Ectodermal cell (in vitro differentiated cells): ENCODE data around the gene PRAMEF18.
"Not testable (repeated sequence)": the region's sequence is repeated elsewhere in the genome, so short reads cannot be mapped to it uniquely, and the experiment has no call there.

Source experiments
- H3K27ac ChIP-seq: 2 replicates; pipeline ENCODE4 v1.7.0; 2013; ENCODE audit warnings: mild to moderate bottlenecking, low read depth, low read length; ENCODE audit not compliant: insufficient read depth, poor library complexity, severe bottlenecking
- H3K27me3 ChIP-seq: 2 replicates; pipeline ENCODE4 v1.7.0; 2013; ENCODE audit warnings: mild to moderate bottlenecking, low read length; ENCODE audit not compliant: insufficient read depth, control insufficient read depth, poor library complexity, severe bottlenecking
- H3K36me3 ChIP-seq: one replicate; pipeline ENCODE4 v1.7.0; 2013; ENCODE audit warnings: low read length; ENCODE audit not compliant: control insufficient read depth, insufficient read depth
- H3K4me1 ChIP-seq: one replicate; pipeline ENCODE4 v1.7.0; 2013; ENCODE audit warnings: low read length; ENCODE audit not compliant: control insufficient read depth, insufficient read depth
- H3K4me3 ChIP-seq: 2 replicates; pipeline ENCODE4 v1.7.0; 2013; ENCODE audit warnings: low read depth, low read length, control low read depth; ENCODE audit not compliant: insufficient read depth
- H3K9me3 ChIP-seq: 2 replicates; pipeline ENCODE4 v1.7.0; 2013; ENCODE audit warnings: mild to moderate bottlenecking, low read length, moderate library complexity; ENCODE audit not compliant: control insufficient read depth
- WGBS, 2 experiments: methylation state at CpG; one replicate each; pipeline ENCODE4 v1.1.7; 2013; ENCODE audit warnings: missing lambda C conversion rate in 2 of 2; 5-methylcytosine and 5-hydroxymethylcytosine counted together

Gene PRAMEF18

GRCh38 chr1:13232056-13232455 is 6.1 kb upstream of the PRAMEF18 start:
- H3K4me1 ChIP-seq, H3K4me3 ChIP-seq, H3K27ac ChIP-seq, H3K27me3 ChIP-seq, H3K36me3 ChIP-seq: not testable (repeated sequence)
- H3K9me3 ChIP-seq, result peaks cover 12% of the 10 kb centered on the region
- WGBS, 2 experiments, result 55 to 63% methylated on average over 2 of the region's 2 CpGs

DNA sequence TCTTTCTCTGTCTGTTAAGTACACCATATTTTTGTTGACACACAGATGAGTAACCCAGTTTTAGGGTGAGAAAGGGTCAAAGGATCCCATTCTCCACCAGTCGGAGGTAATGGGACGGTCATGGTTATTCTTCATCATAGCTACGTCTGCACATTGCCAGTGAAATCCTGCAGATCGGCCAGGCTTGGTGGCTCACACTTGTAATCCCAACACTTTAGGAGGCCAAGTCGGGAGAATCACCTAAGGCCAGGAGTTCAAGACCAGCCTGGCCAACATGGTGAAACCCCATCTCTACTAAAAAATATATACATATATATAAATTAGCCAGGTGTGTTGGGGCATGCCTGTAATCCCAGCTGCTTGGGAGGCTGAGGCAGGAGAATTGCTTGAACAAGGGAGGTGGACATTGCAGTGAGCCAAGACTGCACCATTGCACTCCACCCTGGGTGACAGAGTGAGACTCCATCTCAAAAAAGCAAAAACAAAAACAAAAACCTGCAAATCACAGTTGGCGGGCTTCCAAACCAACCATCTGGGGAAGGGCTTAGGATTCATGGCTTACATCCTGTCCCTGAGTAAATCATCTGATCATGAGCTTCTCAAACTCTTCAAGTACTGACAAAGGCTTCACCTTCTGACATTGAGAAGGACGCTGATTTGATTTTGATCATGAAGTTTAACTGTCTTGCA is 5.3 kb upstream of the PRAMEF18 start:
- H3K27ac ChIP-seq, H3K36me3 ChIP-seq, H3K27me3 ChIP-seq, H3K4me3 ChIP-seq, H3K9me3 ChIP-seq, H3K4me1 ChIP-seq: not testable (repeated sequence)
- WGBS, 2 experiments, result 74 to 77% methylated on average over 7 of the region's 7 CpGs

DNA sequence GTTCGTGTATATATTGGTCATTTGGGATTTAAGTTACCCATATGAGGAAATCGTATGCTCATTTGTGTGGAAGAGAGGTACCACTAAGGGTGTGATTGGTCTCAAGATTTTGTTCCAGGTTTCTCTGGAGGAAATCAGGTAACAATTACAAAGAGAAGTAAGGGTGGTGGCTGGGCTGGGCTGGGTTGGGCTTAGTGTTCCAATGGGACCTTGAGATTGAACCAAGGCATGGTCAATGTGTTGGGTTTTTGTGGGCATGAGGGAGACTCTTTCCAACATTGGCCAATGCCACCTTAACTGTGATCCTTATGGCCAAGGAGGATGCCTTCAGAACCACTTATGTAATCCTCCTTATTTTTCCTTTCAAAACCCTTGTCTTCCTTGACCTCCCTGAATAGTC is 4.6 kb upstream of the PRAMEF18 start:
- H3K4me3 ChIP-seq, H3K36me3 ChIP-seq, H3K27me3 ChIP-seq, H3K27ac ChIP-seq, H3K4me1 ChIP-seq: not testable (repeated sequence)
- H3K9me3 ChIP-seq, result peaks cover 12% of the 10 kb centered on the region
- 67 to 76% methylated on average over 2 of the region's 2 CpGs for WGBS, 2 experiments

DNA sequence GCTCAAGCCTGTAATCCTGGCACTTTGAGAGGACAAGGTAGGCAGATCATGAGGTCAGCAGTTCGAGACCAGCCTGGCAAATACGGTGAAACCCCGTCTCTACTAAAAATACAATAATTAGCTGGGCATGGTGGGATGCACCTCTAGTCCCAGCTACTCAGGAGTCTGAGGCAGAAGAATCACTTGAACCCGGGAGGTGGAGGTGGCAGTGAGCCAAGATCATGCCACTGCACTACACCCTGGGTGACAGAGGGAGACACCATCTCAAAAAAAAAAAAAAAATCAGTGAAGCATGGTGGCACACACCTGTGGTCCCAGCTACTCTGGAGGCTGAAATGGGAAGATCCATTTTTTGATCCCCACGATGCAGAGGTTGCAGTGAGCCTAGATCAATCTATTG is 4.1 kb upstream of the PRAMEF18 start:
- not testable (repeated sequence) for H3K36me3 ChIP-seq
- peaks cover 13% of the 10 kb centered on the region for H3K9me3 ChIP-seq
- WGBS, 2 experiments, result 78 to 81% methylated on average over 5 of the region's 5 CpGs

DNA sequence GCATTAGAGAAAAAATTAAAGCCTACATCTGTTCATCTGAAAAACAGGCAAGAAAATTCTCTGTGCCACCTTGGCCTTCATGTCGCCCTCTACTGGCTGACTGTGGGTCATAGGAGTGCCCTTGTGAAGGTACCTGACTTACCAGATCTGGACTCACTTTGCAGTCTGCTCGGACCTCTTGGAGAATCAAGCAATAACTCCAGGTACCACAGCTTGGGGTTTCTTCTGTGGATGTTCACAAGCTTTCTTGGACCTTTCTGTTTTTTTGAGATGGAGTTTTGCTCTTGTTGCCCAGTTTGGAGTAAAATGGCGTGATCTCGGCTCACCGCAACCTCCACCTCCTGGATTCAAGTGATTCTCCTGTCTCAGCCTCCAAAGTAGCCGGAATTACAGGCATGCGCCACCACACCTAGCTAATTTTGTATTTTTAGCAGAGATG is 2.4 kb upstream of the PRAMEF18 start:
- WGBS, 2 experiments, result 71 to 74% methylated on average over 7 of the region's 7 CpGs
- Histone ChIP-seq H3K4me3 (no peak overlapping the region), H3K4me1 (no peaks in the 10 kb centered on the region)

More for the DNA sequence above, 4.1 kb upstream of the PRAMEF18 start:
- H3K4me1 ChIP-seq, H3K4me3 ChIP-seq, H3K27ac ChIP-seq, H3K27me3 ChIP-seq: not testable (repeated sequence)

GRCh38 chr1:13227271-13228055 is 1.5 kb upstream of the PRAMEF18 start:
- WGBS, 2 experiments, result 66 to 72% methylated on average over 8 of the region's 8 CpGs

More for the DNA sequence above, 2.4 kb upstream of the PRAMEF18 start:
- Histone ChIP-seq H3K27ac (no peak overlapping the region), H3K36me3 (no peaks in the 10 kb centered on the region), H3K9me3 (peaks cover 16% of the 10 kb centered on the region), H3K27me3 (no peaks in the 10 kb centered on the region)

DNA sequence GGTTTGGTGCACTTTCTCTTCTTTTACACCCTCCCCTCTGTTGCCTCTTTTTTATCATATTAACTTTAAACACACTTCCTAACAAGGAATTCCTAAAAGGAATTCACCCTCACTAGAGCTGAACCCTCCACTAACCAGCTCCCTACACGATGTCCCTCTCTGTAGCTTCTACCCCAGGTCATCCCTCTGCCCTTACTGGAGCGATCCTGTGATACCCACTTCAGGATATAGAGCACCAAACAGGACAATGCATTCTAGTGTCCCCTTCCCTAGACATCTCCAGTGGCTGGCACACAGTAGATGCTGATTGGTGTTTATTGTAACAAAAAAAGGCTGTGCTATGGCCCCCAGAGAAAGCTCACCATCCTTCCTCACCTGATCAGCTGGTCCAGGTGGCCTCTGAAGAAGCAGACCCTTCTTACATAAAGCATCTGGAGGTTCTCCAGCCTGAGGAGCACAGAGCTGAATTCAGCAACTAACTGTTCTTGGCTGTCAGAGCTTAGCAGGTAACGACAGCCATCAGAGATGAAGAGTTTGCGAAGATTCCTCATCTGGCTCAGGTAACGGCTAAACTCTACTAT is 1.4 kb downstream of the PRAMEF18 start:
- no peaks in the 10 kb centered on the region for H3K27me3 ChIP-seq
- H3K9me3 ChIP-seq, result peaks cover 14% of the 10 kb centered on the region
- H3K4me1 ChIP-seq, result no peaks in the 10 kb centered on the region
- H3K36me3 ChIP-seq, result no peaks in the 10 kb centered on the region
- H3K4me3 ChIP-seq, result no peak overlapping the region
- H3K27ac ChIP-seq, result no peak overlapping the region
- WGBS, 2 experiments, result 69% methylated on average over 5 of the region's 5 CpGs

More at GRCh38 chr1:13227271-13228055, 1.5 kb upstream of the PRAMEF18 start:
- H3K27me3 ChIP-seq, H3K4me3 ChIP-seq, H3K4me1 ChIP-seq, H3K36me3 ChIP-seq, H3K27ac ChIP-seq: not testable (repeated sequence)
- H3K9me3 ChIP-seq, result peaks cover 16% of the 10 kb centered on the region

DNA sequence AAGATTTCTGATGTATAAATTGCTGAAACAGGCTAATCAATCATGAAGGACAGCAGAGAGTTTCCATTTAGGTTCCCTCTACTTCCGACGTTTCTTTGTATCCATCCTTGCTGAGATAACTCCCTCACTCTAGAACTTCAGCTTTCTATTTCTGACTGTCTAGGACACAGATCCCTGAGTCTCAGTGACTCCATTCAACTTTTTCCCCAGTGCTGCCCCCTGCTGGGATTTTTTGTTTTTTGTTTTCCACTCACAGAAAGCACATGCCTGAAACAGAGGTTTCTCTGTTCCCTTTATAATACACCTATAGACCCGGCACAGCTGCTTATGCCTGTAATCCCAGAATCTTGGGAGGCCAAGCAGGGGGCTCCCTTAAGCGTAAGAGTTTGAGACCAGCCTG is 3.2 kb downstream of the PRAMEF18 start:
- H3K9me3 ChIP-seq, result peaks cover 12% of the 10 kb centered on the region
- H3K27ac ChIP-seq, H3K4me1 ChIP-seq, H3K4me3 ChIP-seq, H3K36me3 ChIP-seq, H3K27me3 ChIP-seq: not testable (repeated sequence)
- WGBS, 2 experiments, result no CpG with 5 or more reads among the region's 4 CpGs

- WGBS, 2 experiments, result no CpG with 5 or more reads among the region's 3 CpGs
Observed at GRCh38 chr1:13219203-13219602, 6.8 kb downstream of the PRAMEF18 start.

GRCh38 chr1:13216619-13217018 is 9.3 kb downstream of the PRAMEF18 start:
- not testable (repeated sequence) for H3K36me3 ChIP-seq, H3K4me1 ChIP-seq, H3K27me3 ChIP-seq, H3K9me3 ChIP-seq, H3K4me3 ChIP-seq, H3K27ac ChIP-seq
- WGBS, 2 experiments, result no CpG with 5 or more reads among the region's 7 CpGs

More at GRCh38 chr1:13219203-13219602, 6.8 kb downstream of the PRAMEF18 start:
- H3K4me1 ChIP-seq, H3K9me3 ChIP-seq, H3K36me3 ChIP-seq, H3K27ac ChIP-seq, H3K4me3 ChIP-seq, H3K27me3 ChIP-seq: not testable (repeated sequence)
